HepG2 (cell line): ENCODE measurements around the gene HYAL2. TPM values are rescaled to one million over a fixed set of nuclear protein-coding genes. Genes with fewer than 3 reads are reported as not detected.

Source experiments
- ARNT2 ChIP-seq: sonication (generic); formaldehyde crosslinking; IDR thresholded peaks from 2 replicates; pipeline ENCODE4 v1.8.0; 2022; ENCODE audit warnings: mild to moderate bottlenecking, low read depth, missing genetic modification reagents, moderate library complexity
- BRD4 ChIP-seq: sonication (generic); formaldehyde crosslinking; IDR thresholded peaks from 2 replicates; pipeline ENCODE4 v1.4.0; 2020; ENCODE audit warnings: missing genetic modification reagents
- CBX5 ChIP-seq: sonication (generic); formaldehyde crosslinking; IDR thresholded peaks from 2 replicates; pipeline ENCODE4 v1.4.0; 2020; ENCODE audit warnings: missing genetic modification reagents, borderline replicate concordance
- CSRNP1 ChIP-seq: sonication (generic); formaldehyde crosslinking; IDR thresholded peaks from 2 replicates; pipeline ENCODE4 v1.8.1; 2023; ENCODE audit warnings: mild to moderate bottlenecking, missing genetic modification reagents
- ELF1 ChIP-seq: sonication (generic); formaldehyde crosslinking; IDR thresholded peaks from 2 replicates; pipeline ENCODE4 v1.4.0; 2020; ENCODE audit warnings: missing genetic modification reagents
- ETV6 ChIP-seq: sonication (generic); formaldehyde crosslinking; conservative IDR thresholded peaks from 2 replicates; pipeline ENCODE4 v1.4.0; 2020; ENCODE audit warnings: missing genetic modification reagents
- FOXA3 ChIP-seq: IDR thresholded peaks from 2 replicates; pipeline ENCODE4 v1.6.1; 2016; ENCODE audit warnings: missing genetic modification reagents, missing compliant biosample characterization
- FOXO1 ChIP-seq: sonication (generic); formaldehyde crosslinking; IDR thresholded peaks from 2 replicates; pipeline ENCODE4 v1.4.0; 2020; ENCODE audit warnings: missing genetic modification reagents
- ISL2 ChIP-seq: sonication (generic); formaldehyde crosslinking; IDR thresholded peaks from 2 replicates; pipeline ENCODE4 v1.5.0; 2020; ENCODE audit warnings: missing genetic modification reagents
- JDP2 ChIP-seq: sonication (generic); formaldehyde crosslinking; IDR thresholded peaks from 2 replicates; pipeline ENCODE4 v1.8.1; 2022; ENCODE audit warnings: missing genetic modification reagents, borderline replicate concordance
- KLF6 ChIP-seq: IDR thresholded peaks from 2 replicates; pipeline ENCODE4 v1.8.0; 2016; ENCODE audit warnings: missing biosample characterization, missing genetic modification reagents
- MIER3 ChIP-seq: IDR thresholded peaks from 2 replicates; pipeline ENCODE4 v1.6.1; 2016; ENCODE audit warnings: missing compliant biosample characterization, borderline replicate concordance
- MXD1 ChIP-seq: sonication (generic); formaldehyde crosslinking; IDR thresholded peaks from 2 replicates; pipeline ENCODE4 v1.4.0; 2020; ENCODE audit warnings: mild to moderate bottlenecking, missing genetic modification reagents
- SAFB2 ChIP-seq: sonication (generic); formaldehyde crosslinking; IDR thresholded peaks from 2 replicates; pipeline ENCODE4 v1.5.1; 2020; ENCODE audit warnings: missing genetic modification reagents, low read depth, mild to moderate bottlenecking, borderline replicate concordance
- SALL1 ChIP-seq: sonication (generic); formaldehyde crosslinking; IDR thresholded peaks from 2 replicates; pipeline ENCODE4 v1.8.0; 2022; ENCODE audit warnings: mild to moderate bottlenecking, missing genetic modification reagents
- SP5 ChIP-seq: IDR thresholded peaks from 2 replicates; pipeline ENCODE4 v1.6.1; 2016; ENCODE audit warnings: low read depth, borderline replicate concordance
- SRY ChIP-seq: sonication (generic); formaldehyde crosslinking; IDR thresholded peaks from 2 replicates; pipeline ENCODE4 v1.8.0; 2022; ENCODE audit warnings: mild to moderate bottlenecking, missing genetic modification reagents
- YEATS2 ChIP-seq: sonication (generic); formaldehyde crosslinking; IDR thresholded peaks from 2 replicates; pipeline ENCODE4 v1.4.0; 2020; ENCODE audit warnings: missing genetic modification reagents, borderline replicate concordance
- ZFP36L2 ChIP-seq: sonication (generic); formaldehyde crosslinking; IDR thresholded peaks from 2 replicates; pipeline ENCODE4 v1.4.0; 2020; ENCODE audit warnings: missing genetic modification reagents
- ZKSCAN8 ChIP-seq: IDR thresholded peaks from 2 replicates; pipeline ENCODE4 v1.6.1; 2016; ENCODE audit warnings: borderline replicate concordance, missing genetic modification reagents, missing compliant biosample characterization
- ZNF333 ChIP-seq: sonication (generic); formaldehyde crosslinking; IDR thresholded peaks from 2 replicates; pipeline ENCODE4 v1.4.0; 2020; ENCODE audit warnings: mild to moderate bottlenecking, missing genetic modification reagents, borderline replicate concordance
- ZNF550 ChIP-seq: sonication (generic); formaldehyde crosslinking; IDR thresholded peaks from 2 replicates; pipeline ENCODE4 v1.4.0; 2020; ENCODE audit warnings: mild to moderate bottlenecking, missing genetic modification reagents, borderline replicate concordance
- ZNF570 ChIP-seq: sonication (generic); formaldehyde crosslinking; IDR thresholded peaks from 2 replicates; pipeline ENCODE4 v1.4.0; 2020; ENCODE audit warnings: mild to moderate bottlenecking, missing genetic modification reagents, borderline replicate concordance
- ZNF572 ChIP-seq: sonication (generic); formaldehyde crosslinking; IDR thresholded peaks from 2 replicates; pipeline ENCODE4 v1.5.1; 2020; ENCODE audit warnings: mild to moderate bottlenecking, missing genetic modification reagents
- ZNF589 ChIP-seq: sonication (generic); formaldehyde crosslinking; conservative IDR thresholded peaks from 2 replicates; pipeline ENCODE4 v1.8.0; 2022; ENCODE audit warnings: mild to moderate bottlenecking, moderate library complexity, missing genetic modification reagents
- ZNF724P ChIP-seq: sonication (generic); formaldehyde crosslinking; IDR thresholded peaks from 2 replicates; pipeline ENCODE4 v1.8.0; 2022; ENCODE audit warnings: missing genetic modification reagents, borderline replicate concordance
- ZSCAN22 ChIP-seq: sonication (generic); formaldehyde crosslinking; IDR thresholded peaks from 2 replicates; pipeline ENCODE4 v1.4.0; 2020; ENCODE audit warnings: mild to moderate bottlenecking, missing genetic modification reagents
- polyA plus RNA-seq, 8 experiments: library from polyadenylated mRNA; depleted of rRNA in 3 of 8; stranded (reverse) in 7 of 8; unstranded in 1 of 8; fragments of >200 nt; fragmentation: Illumina TruSeq in 4 of 8; extraction: Trizol in 4 of 8; gene quantifications; 2 replicates each; pipeline versions ENCODE4 v1.2.1 to v1.2.3, GENCODE V29; 2011 to 2016; ENCODE audit warnings: low read depth in 4 of 8, missing spikeins in 1 of 8, mixed read lengths in 1 of 8; ENCODE audit not compliant: insufficient read depth in 1 of 8
- total RNA-seq, 5 experiments: library from RNA; depleted of rRNA; stranded (reverse); fragments of >200 nt; fragmentation: Illumina TruSeq; extraction: Trizol; gene quantifications; 2 replicates each; pipeline ENCODE4 v1.2.3, GENCODE V29; 2016; ENCODE audit warnings: low read depth in 1 of 5
- TF ChIP-seq, protein P1 (sequence below): IDR thresholded peaks from 2 replicates; pipeline ENCODE4 v1.6.1; 2016; ENCODE audit warnings: missing compliant biosample characterization, missing genetic modification reagents, borderline replicate concordance

HYAL2 gene
- total and polyA plus RNA-seq, 2 of the 13 experiments (the other 11 are each of a cell fraction or from before 2014, with no cell fraction given): 76.2 to 102 TPM

DNA sequence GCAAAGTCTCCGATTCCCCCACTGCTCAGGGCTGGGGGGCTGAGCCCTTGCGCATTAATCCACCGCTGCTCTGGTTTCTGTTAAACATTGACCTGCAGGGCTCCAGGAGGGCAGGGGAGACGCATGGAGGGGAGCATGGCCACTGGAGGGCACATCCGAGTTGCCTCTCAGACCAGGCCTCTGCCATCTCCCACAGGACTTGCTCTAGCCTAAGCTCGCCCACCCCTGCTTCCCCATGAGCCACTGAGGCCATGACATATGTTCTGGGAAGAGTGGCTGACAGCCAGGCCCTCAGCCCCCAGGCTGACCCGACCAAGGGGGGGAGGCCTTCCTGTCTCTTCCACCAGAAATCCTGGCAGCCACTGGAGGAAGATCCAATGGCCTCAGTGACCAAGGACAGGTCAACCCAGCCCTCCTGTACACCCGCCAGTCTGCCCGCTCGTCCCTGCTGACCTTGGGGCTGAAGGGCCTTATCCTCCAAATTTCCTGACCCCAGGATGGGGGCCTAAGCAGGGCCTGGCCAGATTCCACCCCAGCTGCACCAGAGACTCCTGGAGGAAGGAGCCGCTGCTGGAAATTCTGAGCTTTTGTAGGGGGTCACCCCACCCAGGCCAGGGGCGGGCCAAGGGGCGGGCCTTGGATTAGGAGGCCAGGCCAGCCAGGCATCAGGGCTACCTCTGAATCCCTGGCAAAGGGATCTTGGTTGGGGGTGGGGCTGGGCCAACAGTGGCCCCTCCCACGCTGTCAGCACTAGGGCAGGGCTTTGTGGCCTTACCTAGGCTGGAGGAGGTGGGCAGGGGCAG is 19.3 kb downstream of the HYAL2 start, which contains the start of gene HYAL1 (continued):
- TF ChIP-seq MXD1 (CRISPR knock-in tag): peak; percentile 48; the same call in 1 of the 2 replicates
- TF ChIP-seq KLF6 (CRISPR knock-in tag): peak; percentile 49; the same call in 1 of the 2 replicates
- TF ChIP-seq SAFB2: no peak
- 0 out of 2 replicates have a peak, but pooled peaks have one; percentile 4 for TF ChIP-seq BRD4
- TF ChIP-seq FOXA3: peak; percentile 15; the same call in 1 of the 2 replicates
- no peak for TF ChIP-seq ZNF589 (CRISPR knock-in tag)
- TF ChIP-seq ELF1 (CRISPR knock-in tag): peak; percentile 10
- no peak for TF ChIP-seq JDP2 (CRISPR knock-in tag)
- peak; percentile 87; the same call in 1 of the 2 replicates for TF ChIP-seq ZNF724P (CRISPR knock-in tag)
- TF ChIP-seq SP5 (CRISPR knock-in tag): peak; percentile 76
- TF ChIP-seq MIER3 (CRISPR knock-in tag): peak; percentile 51; the same call in 1 of the 2 replicates
- TF ChIP-seq ZNF550 (CRISPR knock-in tag): 0 out of 2 replicates have a peak, but pooled peaks have one; percentile 51
- peak; percentile 88 for TF ChIP-seq CSRNP1 (CRISPR knock-in tag)
- TF ChIP-seq, protein P1, sequence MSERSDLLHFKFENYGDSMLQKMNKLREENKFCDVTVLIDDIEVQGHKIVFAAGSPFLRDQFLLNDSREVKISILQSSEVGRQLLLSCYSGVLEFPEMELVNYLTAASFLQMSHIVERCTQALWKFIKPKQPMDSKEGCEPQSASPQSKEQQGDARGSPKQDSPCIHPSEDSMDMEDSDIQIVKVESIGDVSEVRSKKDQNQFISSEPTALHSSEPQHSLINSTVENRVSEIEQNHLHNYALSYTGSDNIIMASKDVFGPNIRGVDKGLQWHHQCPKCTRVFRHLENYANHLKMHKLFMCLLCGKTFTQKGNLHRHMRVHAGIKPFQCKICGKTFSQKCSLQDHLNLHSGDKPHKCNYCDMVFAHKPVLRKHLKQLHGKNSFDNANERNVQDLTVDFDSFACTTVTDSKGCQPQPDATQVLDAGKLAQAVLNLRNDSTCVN: no peak
- TF ChIP-seq ZNF333: no peak; the same call in 1 of the 2 replicates
- 0 out of 2 replicates have a peak, but pooled peaks have one; percentile 24 for TF ChIP-seq ARNT2 (CRISPR knock-in tag)
- TF ChIP-seq ZNF570: no peak
- 0 out of 2 replicates have a peak, but pooled peaks have one; percentile 46 for TF ChIP-seq ZNF572 (CRISPR knock-in tag)
- TF ChIP-seq ISL2: peak; percentile 60; the same call in 1 of the 2 replicates
- peak; percentile 65; the same call in 1 of the 2 replicates for TF ChIP-seq ETV6 (CRISPR knock-in tag)
- TF ChIP-seq ZKSCAN8 (CRISPR knock-in tag): no peak
- TF ChIP-seq SALL1: peak; percentile 20; the same call in 1 of the 2 replicates
- peak; percentile 67; the same call in 1 of the 2 replicates for TF ChIP-seq ZSCAN22 (CRISPR knock-in tag)
- peak; percentile 43; the same call in 1 of the 2 replicates for TF ChIP-seq CBX5 (CRISPR knock-in tag)
- no peak for TF ChIP-seq SRY
- TF ChIP-seq YEATS2 (CRISPR knock-in tag): peak; percentile 71; the same call in 1 of the 2 replicates
- no peak for TF ChIP-seq ZFP36L2 (CRISPR knock-in tag)
- no peak; the same call in 1 of the 2 replicates for TF ChIP-seq FOXO1
